Colon (tissue), 2 donors: ENCODE results near the gene TMEM156.

Experiments
- FAIRE-seq: peaks from 2 replicates; lab custom pipeline; 2012; peaks lifted over from hg19 to GRCh38; lab: Jason Lieb, UNC
- donor health status: control.
- donor health status: control.

The TMEM156 gene, protein sequence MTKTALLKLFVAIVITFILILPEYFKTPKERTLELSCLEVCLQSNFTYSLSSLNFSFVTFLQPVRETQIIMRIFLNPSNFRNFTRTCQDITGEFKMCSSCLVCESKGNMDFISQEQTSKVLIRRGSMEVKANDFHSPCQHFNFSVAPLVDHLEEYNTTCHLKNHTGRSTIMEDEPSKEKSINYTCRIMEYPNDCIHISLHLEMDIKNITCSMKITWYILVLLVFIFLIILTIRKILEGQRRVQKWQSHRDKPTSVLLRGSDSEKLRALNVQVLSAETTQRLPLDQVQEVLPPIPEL

DNA sequence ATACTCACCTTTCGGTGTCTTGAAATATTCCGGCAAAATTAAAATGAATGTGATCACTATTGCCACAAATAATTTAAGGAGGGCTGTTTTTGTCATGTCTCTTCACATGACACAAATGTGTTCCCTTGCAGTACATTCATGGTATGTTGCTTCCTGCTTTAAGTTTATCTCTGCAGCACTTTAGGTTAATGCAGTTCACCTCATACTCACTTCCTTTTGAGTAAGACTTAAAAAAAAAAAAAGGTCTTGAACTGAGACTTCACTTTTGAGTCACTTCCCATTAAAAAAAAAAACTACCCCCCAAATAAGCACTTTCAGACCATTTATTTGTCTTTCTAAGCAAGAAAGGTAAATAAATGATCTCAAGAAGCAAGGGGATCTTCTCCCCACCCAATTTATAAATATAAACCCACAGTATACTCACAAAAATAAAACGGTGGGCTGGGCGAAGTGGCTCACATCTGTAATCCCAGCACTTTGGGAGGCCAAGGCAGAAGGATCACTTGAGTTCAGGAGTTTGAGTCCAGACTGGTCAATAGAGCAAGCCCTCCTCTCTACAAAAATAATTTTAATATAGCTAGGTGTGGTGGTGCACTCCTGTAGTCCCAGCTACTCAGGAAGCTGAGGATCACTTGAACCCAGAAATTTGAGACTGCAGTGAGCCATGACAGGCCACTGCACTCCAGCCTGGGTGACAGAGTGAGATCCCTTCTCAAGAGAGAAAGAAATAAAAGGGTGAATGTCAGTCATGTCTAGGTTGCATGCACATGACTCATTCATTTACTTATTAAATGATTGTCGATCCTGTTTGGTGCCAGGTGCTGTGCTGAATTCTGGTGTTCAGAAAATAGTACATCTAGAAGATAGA lies at the start of gene TMEM156:
TMEM156 (minus strand) TSS at position 192 of the 868 bp plus-strand sequence; CDS start at position 96, 96 bp downstream.
- peak; percentile 87 for FAIRE-seq

DNA sequence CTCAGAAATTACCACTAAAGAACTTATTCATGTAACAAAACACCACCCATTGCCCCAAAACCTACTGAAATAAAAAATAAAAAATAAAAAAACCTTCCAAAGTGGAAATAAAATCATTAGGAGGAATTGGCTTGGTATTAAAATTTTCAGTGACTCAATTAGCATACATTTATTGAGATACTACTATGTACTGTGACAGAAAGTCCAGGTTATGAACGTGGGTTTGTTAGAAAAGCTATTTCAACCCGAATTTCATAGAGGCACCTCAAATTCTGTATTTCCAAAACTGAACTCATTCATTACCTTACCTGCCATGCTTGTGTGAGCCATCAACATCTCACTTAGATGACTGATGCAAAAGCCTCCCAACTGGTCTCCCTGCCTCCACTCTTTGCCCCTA lies 46.6 kb upstream of the TMEM156 start:
- no peak for FAIRE-seq

DNA sequence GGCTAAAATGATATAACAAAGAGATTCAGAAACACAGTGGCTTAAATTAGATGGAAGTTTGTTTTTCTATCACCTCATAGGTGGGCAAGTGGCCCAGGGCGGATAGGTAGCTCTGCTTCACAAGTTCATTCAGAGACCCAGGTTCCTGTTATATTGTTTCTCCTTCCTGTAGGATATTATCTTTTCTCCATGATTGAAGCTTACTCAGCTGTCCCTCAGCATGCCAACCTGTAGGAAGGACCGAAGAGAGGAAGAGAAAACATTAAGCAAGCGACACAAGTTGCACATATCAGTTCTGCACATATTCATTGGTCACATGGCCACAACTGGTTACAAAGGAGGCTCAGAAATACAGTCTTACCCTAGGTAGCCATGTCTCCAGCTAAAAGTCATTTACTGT lies 36.7 kb upstream of the TMEM156 start:
- no peak for FAIRE-seq

DNA sequence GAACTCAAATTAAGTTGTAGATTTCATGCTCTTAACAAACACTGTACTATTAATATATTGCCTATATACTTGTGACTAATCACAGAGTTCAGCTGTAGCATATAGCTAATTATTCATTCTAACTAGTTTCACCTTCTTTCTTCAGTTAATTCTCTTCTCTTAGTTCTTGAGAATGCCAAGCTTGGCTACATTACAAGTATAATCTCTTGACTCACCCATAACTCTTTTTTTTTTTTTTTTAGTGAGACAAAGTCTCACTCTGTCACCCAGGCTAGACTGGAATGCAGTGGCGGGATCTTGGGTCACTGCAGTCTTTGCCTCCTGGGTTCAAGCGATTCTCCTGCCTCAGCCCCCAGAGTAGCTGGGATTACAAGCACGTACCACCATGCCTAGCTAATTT lies 35.2 kb upstream of the TMEM156 start:
- FAIRE-seq = no peak

DNA sequence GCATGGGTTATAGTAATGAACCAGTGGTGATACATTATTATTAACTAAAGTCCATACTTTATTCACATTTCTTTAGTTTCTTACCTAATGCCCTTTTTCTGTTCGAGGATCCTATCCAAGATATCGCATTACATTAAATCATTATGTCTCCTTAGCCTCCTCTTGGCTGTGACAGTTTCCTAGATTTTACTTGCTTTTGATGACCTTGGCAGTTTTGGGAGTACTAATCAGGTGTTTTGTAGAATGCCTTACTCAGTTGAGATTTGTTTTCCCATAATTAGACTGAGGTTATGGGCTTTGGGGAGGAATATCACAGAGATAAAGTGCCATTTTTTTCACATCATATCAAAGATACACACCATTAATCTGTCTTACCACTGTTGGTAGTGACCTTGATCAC lies 34.8 kb upstream of the TMEM156 start:
- FAIRE-seq = no peak

DNA sequence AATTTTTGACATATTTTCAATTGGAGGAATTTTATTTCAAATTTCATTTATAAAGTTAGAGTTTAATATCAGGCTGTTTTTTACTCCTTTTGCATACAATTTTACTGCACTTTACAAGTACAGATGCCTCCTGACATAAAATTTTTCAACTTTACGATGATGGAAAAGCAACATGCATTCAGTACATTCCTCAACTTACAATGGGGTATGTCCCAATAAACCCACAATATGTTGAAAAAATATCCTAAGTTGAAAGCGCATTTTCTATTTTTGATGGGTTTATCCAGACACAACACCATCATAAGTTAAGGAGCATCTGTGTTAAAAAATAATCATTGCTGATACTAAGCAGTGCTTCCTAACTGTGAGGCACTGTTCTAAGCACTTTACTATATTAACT lies 34.2 kb upstream of the TMEM156 start:
- no peak for FAIRE-seq

DNA sequence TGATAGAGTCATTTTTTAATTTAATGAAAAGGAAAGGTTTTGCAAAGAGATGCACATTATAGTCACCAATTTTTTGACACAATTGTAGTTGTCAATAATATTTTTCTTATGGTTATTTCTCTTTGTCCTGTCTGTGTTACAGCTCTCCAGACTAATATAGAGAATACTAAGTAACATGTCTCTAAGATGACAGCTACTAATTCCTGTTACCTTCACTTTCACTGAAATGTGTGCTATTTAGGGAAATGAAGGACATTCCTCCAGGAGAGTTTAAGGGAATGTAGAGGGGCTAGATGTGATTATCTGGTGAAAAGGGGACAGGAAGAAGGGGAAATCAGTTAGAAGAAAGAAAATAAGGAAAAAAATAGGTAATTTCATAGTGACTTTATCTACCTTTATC lies 31.2 kb upstream of the TMEM156 start:
- FAIRE-seq = no peak

DNA sequence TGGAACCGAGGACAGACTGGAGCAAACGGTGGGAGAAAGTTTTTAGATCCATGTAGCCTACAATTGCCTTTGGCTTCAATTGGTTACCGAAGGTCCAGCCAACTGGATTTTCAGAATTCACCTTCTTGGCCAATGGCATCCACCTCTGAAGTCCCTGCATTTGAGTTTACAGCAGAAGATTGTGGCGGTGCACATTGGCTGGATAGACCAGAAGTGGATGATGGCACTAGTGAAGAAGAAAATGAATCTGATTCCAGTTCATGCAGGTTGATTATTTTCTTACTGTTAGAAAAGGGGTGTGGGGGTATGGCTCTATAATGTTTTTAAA lies 30.5 kb upstream of the TMEM156 start:
- FAIRE-seq = no peak

DNA sequence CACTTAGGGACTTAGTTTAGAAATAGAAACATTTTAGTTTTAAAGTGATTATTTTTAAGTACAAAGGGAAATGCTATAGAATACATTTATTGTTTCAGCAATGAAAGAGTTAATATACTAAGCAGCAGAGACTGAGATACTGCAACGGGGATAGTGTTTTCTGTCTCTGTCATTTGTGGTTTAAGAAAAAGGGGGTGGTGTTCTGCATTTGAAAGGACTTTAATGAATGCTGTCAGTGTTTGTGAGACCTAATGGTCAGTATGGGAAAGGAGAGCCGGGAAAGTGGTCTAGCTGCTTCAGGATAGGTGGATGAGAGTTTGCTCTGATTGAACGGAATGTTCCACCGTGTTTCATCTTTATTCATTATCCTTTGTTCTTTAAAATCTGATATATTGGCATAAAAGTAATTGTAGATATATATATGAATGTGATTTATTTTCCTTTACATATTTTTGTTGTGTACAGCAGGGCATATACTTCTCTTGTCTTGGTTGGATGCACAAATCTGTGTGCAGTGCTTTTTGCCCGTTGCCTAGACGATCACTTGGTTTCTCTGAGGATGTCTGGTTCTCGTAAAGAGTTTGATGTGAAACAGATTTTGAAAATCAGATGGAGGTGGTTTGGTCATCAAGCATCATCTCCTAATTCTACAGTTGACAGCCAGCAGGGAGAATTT lies 30.0 kb upstream of the TMEM156 start, which contains the start of gene KLHL5:
KLHL5 (plus strand) TSS at position 139 of the 676 bp plus-strand sequence; CDS start at position 560, 421 bp downstream.
- FAIRE-seq = no peak

DNA sequence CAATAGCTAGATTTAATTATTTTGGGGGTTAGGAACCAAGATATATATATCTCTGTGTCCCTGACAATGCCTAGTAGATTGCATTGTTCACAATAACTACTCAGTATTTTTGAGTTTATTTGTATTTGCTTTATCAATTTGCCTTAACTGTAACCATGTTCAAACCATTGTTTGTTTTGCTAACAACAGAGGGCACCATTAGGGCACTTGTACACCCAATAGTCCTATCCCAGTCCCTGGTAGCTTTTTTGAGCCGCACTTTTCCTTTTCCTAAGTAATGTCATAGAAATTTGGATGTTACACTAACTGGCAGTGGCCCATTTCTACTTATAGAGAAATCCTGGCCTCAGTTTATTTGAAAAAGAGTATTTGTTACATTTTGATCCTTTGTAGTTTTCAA lies 29.2 kb upstream of the TMEM156 start:
- FAIRE-seq = no peak

DNA sequence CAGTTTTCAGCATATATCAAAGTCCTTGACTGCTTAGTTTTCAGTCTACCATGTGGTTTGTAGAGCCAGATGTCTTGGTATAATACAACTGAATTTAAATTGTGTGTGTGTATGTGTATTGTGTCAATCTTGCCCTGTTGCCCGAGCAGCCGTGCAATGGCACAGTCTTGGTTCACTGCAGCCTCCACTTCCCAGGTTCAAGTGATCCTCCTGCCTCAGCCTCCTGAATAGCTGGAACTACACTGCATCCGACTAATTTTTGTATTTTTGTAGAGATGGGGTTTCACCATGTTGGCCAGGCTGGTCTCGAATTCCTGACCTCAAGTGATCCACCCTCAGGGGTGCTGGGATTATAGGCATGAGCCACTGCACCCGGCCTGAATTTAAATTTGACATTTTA lies 23.8 kb upstream of the TMEM156 start:
- FAIRE-seq = no peak

DNA sequence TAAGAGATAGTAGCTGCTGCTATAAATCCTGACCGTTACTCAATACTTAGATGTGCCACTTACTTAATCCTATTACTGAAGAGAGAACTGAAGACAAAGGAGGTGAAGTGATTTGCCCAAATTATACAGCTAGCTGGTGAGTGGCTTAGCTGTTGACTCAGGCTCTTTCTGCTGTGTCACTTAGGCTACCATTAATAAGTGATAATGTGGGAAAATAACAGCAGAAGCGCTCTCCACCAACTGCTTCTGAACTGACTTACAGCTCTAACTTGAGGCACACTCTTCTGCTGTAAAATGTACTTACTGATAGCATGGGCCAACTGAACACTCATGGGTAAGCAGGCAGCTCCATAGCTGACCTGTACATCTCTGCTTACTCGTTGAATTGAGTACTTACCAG lies 22.3 kb upstream of the TMEM156 start:
- no peak for FAIRE-seq

DNA sequence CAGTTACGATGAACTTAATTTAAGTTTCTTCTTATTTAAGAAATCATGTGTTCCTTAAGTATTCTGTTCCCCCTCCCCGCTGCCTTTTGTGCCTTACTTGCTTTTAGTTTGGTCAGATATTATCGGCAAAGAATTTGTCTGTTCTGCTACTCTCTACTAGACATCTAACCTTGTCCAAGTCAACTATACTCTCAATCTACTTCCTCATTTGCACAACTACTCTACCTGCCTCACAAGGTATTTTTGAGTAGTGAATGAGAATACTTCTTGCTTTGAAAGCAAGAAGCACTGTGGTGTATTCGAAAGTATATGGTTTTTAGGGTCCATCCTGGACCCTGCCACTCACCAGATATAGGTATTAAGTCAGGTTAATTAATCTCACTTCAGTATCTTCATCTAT lies 21.8 kb upstream of the TMEM156 start:
- FAIRE-seq = no peak

DNA sequence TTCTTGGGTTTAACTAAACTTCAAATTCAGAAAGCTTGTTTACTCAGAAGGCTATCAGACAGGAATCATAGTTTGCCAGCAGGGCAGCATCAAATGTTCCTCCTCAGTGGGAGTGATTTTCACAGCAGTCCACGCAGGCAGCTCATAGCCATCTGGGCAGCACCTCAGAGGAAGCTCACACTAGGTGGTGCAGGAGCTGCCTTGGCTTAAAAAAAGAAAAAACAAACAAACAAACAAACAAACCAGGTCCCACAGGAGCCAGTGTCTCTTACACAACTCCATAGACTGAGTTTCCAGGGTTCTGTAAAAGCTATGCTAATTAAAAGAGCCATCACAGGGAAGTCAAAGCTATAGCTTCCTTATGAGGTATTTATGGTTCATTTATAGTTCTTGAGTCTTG lies 19.3 kb upstream of the TMEM156 start:
- FAIRE-seq = no peak

DNA sequence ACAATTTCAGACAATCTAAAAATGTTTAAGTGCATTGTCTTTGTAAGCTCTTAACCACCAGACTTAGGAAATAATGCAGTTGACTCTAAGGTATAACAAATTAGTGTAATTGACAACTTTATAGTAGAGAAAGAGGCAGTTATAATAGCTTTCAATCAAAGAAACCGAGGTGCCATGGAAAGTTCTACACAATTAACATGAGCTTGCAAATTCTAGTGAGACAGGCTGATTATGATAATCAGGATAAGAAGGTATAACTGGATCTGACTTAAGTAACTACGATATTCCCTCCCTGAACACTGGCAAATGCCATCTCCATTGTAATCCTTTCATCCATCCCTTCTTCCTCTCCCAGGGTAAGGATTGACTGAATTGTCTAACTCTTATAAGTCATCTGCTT lies 18.4 kb upstream of the TMEM156 start:
- FAIRE-seq = no peak

DNA sequence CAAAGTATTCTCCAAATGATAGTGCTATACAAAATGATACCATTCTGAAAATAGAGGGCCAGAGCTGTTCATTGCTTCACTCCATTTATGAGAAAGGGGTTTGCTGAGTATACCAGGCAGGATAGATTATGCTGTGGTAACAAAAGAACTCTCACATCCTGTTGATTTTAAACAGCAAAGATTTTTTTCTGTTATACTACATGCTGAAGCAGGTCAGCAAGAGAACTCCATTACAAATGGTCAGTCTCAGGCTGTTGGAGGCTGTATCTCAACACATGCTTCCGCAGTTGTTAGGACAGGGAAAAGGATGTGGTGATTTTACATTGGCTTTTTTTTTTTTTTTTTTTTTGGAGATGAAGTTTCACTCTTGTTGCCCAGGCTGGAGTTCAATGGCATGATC lies 16.1 kb upstream of the TMEM156 start:
- FAIRE-seq = no peak

DNA sequence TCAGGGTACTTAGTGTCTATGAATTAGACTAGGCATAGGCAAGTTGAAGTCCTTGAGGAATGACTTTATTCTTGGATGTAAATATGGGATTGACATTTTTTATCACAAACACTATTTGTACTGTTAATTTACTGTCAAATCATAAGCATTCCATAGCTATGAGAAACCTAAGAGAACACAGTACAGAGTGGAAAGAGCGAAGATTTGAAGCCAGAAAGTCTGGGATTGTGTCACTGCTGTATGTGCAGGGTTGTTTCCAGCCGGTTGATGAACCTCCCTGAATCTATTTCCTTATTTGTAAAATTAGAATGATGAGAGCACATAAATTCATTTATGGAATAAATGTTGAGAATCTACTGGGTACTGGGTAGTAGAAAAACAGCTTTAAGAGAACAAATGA lies 15.5 kb upstream of the TMEM156 start:
- no peak for FAIRE-seq

DNA sequence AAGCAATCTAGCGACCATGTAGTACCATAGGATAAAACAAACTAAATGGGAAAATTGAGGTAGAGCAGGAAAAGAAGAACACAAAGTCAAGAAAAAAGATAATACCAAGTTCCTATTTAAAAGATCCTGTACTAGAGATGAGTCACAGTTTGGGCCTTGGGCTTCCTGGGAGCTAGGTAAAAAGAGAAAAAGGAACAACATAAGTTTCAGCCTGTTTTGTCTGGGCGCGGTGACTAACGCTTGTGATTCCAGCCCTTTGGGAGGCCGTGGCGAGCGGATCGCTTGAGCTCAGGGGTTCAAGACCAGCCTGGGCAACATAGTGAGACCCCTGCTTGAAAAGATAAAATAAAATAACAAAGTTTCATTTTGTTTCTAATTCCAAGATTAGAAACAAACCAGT lies 14.0 kb upstream of the TMEM156 start:
- FAIRE-seq = no peak

DNA sequence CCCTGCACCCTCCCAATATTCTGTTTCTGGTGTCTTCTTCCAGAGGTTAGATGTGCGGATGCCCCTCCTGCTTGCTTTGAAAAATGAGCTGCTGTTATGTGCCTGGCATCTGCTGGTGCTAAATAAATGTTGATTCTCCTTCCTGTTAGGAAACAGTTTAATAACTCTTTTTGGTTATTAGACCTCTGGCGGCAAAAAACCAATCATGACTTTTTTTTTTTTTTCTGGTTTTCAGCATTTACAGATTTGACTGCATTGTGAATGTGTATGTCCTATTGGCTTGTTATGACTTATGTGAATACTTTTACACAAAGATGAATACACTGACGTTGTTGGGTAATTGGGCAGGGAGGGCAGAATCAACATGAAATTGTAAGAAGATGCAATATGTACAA lies 13.6 kb upstream of the TMEM156 start:
- no peak for FAIRE-seq

DNA sequence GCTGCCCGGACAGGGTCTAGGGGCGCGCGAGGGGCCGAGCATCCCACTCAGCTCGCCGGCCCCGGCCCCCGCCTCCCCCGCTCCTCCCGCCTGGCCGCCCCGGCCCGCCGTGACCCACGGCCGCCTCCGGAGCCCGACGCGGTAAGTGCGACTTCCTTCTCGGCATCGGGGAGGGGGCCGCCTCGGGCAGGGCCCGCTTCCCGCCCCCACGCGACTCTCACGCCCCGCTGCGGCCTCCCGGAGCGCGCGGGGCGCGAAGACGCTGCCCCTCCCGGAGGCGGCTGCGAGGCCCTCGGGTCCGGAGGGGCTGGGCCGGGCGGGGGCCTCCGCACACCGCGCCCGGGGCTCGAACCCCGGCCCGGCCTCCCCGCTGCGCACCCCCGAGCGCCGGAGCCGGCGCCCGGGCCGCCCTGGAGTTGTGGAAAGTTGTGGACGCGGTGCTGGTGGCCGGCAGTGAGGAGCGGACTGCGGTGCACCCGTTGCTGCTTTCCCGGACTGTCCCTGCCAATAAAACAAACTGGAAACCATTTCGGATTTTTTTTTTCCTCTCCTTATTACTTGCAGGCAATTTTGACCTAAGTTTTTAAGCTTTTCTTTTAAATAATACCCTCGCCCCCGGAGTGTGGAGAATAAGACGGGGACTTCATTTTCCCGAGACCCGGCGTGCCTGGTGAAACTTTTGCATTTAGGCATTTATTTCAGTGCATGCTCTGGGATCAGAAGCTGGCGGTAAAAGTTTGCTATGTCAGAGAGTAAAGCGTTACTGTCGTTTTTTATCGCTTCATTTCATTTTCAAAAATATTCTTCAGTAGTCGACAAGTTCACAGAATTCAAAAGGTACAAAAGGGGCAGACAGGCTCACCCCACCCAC lies 13.0 kb upstream of the TMEM156 start:
- no peak for FAIRE-seq

DNA sequence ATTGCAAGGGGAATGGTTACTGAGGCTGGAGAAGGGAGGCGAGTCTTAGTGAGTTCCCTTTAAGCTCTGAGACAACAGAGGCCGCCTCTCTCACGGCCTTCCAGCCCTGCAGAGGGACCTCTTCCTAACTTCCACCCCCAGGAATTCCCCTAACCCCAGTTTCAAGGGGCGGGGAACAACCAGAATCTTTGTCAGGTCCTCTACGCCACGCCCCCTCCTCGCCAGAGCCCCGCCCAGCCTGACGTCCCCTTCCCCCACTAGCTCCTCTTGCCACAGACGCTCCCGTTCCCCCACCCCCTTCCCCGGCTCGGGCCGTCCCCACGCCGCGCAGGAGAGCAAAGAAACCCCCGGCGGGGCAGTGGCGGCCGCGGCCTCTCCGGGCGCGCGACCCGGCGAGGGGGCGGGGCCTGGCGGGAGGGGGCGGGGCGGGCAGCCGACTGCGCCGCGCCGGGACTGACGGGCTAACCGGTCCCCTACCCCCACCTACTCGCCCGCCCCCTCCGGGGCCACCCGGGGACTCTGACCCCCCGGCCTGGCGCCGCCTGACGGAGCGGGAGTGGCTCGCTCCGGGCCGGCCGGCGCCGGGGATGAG lies 12.3 kb upstream of the TMEM156 start:
- no peak for FAIRE-seq

DNA sequence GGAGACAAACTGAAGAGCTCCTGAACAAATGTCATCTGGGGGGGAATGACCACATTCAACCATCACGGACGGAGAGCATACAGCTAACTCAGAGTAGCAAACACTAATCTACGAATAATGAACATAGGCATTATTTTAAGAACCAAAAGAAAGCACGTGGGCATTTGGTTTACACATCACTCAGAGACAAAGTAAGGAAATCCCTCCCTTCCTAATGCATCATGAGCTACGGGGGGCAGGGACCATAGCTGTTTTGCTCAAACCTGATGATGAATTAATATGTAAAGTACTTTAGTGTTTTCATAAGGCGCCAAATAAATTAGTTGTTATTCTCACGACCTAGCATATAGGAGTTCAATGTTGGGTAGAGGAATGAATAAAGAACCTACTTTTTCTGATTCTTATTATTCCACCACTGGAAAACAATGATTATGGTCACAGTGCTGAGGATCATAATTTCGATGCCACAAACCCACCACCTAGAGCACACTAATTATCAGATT lies 11.7 kb upstream of the TMEM156 start:
- no peak for FAIRE-seq
